Testis (tissue), 2 donors: ENCODE results near the gene DDAH1.

Experiments used
- CTCF ChIP-seq, 3 experiments: fragments of 450-650 bp in 2 of 3; fragments of 200-600 bp in 1 of 3; sonication (generic) in 1 of 3; IDR thresholded peaks; one replicate each; pipeline ENCODE4 v1.5.1; 2016 to 2019; ENCODE audit warnings: antibody characterized with exemption in 3 of 3, mild to moderate bottlenecking in 2 of 3, moderate library complexity in 1 of 3
- POLR2A ChIP-seq: fragments of 450-650 bp; IDR thresholded peaks from one replicate; pipeline ENCODE4 v1.6.1; 2017; ENCODE audit warnings: antibody characterized with exemption, mild to moderate bottlenecking, moderate library complexity

GRCh38 chr1:85340427-85340826 is 124.5 kb downstream of the DDAH1 start:
- TF ChIP-seq CTCF (IDR thresholded peaks at IDR 0.05): no peak
- TF ChIP-seq POLR2A: no peak
